ENCODE data around the gene ADCY7.

DNA sequence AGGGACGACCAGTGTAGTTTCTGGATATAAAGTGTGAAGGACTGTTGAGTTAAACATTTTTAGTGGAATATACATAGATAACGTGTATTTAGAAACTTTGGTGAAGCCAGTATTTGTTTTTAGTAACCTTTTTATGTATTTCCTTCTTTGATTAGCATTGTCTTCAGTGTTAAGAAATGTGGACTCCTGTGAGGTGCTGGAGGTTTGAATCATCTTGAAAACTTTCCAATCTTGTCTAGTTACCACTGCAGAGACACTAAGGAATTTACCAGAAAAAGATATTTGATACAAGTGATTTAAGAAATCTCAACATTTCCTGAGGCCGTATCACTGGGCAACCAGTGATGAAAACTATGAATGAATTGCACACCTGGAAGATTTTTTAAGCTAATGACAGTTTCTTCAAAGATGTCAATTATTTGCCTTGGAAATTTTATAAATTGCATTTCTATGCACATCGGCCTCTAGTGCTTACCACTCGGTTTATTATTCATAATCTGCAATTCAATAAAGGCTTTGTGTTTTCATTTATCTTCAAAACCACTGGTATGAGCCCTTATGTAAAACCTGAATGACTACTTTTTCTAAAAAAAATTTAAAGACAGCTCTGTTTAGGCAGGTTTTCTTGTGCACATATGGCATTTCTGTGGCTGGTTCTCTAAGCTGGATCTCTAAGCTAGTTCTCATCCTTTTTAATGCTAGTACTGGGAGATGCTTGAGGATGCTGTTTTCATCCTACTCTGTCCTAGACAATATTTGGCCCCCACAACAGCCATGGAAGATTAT is 31.4 kb upstream of the ADCY7 start:
- TF ChIP-seq, protein P1, sequence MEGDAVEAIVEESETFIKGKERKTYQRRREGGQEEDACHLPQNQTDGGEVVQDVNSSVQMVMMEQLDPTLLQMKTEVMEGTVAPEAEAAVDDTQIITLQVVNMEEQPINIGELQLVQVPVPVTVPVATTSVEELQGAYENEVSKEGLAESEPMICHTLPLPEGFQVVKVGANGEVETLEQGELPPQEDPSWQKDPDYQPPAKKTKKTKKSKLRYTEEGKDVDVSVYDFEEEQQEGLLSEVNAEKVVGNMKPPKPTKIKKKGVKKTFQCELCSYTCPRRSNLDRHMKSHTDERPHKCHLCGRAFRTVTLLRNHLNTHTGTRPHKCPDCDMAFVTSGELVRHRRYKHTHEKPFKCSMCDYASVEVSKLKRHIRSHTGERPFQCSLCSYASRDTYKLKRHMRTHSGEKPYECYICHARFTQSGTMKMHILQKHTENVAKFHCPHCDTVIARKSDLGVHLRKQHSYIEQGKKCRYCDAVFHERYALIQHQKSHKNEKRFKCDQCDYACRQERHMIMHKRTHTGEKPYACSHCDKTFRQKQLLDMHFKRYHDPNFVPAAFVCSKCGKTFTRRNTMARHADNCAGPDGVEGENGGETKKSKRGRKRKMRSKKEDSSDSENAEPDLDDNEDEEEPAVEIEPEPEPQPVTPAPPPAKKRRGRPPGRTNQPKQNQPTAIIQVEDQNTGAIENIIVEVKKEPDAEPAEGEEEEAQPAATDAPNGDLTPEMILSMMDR (conservative IDR thresholded peaks at IDR 0.05; ENCODE audit: low read depth, low read length) = no peak
- no peak for TF ChIP-seq EZH2phosphoT487 (IDR thresholded peaks at IDR 0.05; ENCODE audit: borderline replicate concordance, low read length)
